GM18517 (cell line): ENCODE measurements around the gene ARVCF.

Experiments used
- ATAC-seq: cut with Tn5 transposase; IDR thresholded peaks from one replicate; pipeline ENCODE4 v1.9.1; 2021; ENCODE audit warnings: mild to moderate bottlenecking, moderate library complexity; ENCODE audit not compliant: unreplicated experiment

ARVCF gene

GRCh38 chr22:20054034-20054427, 37.4 kb upstream of the ARVCF start:
- no peak for ATAC-seq

GRCh38 chr22:20053407-20054033, 36.9 kb upstream of the ARVCF start:
- ATAC-seq: no peak

- ATAC-seq: no peak
These were observed 36.0 kb upstream of the ARVCF start for GRCh38 chr22:20052309-20053259.

GRCh38 chr22:20051927-20052308, 35.3 kb upstream of the ARVCF start:
- ATAC-seq: no peak

- no peak for ATAC-seq
These were observed 30.1 kb upstream of the ARVCF start for GRCh38 chr22:20046730-20047129.

- ATAC-seq: no peak
These were observed 28.0 kb upstream of the ARVCF start for GRCh38 chr22:20044495-20045151.

GRCh38 chr22:20043997-20044342, 27.3 kb upstream of the ARVCF start:
- ATAC-seq: no peak

GRCh38 chr22:20043057-20043996, 26.7 kb upstream of the ARVCF start:
- no peak for ATAC-seq

GRCh38 chr22:20040327-20041200, 23.9 kb upstream of the ARVCF start:
- no peak for ATAC-seq

GRCh38 chr22:20039683-20040325, 23.2 kb upstream of the ARVCF start:
- ATAC-seq: no peak

- ATAC-seq: no peak
These were observed 22.0 kb upstream of the ARVCF start for GRCh38 chr22:20038574-20038973.

- ATAC-seq: no peak
These were observed 20.8 kb upstream of the ARVCF start for GRCh38 chr22:20037419-20037818.

GRCh38 chr22:20036535-20037392, 20.1 kb upstream of the ARVCF start:
- no peak for ATAC-seq

GRCh38 chr22:20036084-20036482, 19.5 kb upstream of the ARVCF start:
- ATAC-seq: no peak

- ATAC-seq: no peak
These were observed 18.9 kb upstream of the ARVCF start for GRCh38 chr22:20035375-20036083.

- ATAC-seq: no peak
These were observed 17.5 kb upstream of the ARVCF start for GRCh38 chr22:20034143-20034542.

- ATAC-seq: no peak
These were observed 16.6 kb upstream of the ARVCF start for GRCh38 chr22:20033045-20033706.
